ENCODE data around the gene SETD5.

The SETD5 gene, protein sequence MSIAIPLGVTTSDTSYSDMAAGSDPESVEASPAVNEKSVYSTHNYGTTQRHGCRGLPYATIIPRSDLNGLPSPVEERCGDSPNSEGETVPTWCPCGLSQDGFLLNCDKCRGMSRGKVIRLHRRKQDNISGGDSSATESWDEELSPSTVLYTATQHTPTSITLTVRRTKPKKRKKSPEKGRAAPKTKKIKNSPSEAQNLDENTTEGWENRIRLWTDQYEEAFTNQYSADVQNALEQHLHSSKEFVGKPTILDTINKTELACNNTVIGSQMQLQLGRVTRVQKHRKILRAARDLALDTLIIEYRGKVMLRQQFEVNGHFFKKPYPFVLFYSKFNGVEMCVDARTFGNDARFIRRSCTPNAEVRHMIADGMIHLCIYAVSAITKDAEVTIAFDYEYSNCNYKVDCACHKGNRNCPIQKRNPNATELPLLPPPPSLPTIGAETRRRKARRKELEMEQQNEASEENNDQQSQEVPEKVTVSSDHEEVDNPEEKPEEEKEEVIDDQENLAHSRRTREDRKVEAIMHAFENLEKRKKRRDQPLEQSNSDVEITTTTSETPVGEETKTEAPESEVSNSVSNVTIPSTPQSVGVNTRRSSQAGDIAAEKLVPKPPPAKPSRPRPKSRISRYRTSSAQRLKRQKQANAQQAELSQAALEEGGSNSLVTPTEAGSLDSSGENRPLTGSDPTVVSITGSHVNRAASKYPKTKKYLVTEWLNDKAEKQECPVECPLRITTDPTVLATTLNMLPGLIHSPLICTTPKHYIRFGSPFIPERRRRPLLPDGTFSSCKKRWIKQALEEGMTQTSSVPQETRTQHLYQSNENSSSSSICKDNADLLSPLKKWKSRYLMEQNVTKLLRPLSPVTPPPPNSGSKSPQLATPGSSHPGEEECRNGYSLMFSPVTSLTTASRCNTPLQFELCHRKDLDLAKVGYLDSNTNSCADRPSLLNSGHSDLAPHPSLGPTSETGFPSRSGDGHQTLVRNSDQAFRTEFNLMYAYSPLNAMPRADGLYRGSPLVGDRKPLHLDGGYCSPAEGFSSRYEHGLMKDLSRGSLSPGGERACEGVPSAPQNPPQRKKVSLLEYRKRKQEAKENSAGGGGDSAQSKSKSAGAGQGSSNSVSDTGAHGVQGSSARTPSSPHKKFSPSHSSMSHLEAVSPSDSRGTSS (N-terminal part only)

GRCh38 chr3:9397332-9397905 lies at the start of gene SETD5:
TSS of gene SETD5 (plus strand) at chr3:9397615. CDS start at chr3:9428939, 31,324 bp downstream.
- peak; percentile 100 for DNase-seq

DNA sequence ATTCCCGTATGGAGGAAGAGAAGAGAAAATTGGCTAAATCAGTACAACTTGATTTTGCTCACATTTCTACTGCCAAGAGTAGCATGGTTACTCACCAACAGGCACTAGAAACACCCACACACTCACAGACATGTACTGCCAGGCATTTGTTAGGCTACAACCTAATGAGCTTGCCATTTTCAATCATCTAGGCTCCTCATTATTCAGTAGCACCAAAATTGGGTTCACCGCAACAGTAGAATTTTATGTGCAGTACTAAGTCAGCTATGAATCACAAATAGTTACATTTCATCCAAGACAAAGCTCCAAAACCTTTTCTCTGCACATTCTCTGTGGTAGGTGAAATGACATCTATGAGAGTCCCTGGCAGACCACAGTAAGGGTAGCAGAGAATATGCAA lies 49.5 kb upstream of the SETD5 start:
- DNase-seq: peak; percentile 12

- DNase-seq: peak; percentile 27
These were observed 47.9 kb upstream of the SETD5 start for GRCh38 chr3:9349321-9350117.

- DNase-seq: no peak
These were observed 45.7 kb upstream of the SETD5 start for GRCh38 chr3:9351709-9352126.

DNA sequence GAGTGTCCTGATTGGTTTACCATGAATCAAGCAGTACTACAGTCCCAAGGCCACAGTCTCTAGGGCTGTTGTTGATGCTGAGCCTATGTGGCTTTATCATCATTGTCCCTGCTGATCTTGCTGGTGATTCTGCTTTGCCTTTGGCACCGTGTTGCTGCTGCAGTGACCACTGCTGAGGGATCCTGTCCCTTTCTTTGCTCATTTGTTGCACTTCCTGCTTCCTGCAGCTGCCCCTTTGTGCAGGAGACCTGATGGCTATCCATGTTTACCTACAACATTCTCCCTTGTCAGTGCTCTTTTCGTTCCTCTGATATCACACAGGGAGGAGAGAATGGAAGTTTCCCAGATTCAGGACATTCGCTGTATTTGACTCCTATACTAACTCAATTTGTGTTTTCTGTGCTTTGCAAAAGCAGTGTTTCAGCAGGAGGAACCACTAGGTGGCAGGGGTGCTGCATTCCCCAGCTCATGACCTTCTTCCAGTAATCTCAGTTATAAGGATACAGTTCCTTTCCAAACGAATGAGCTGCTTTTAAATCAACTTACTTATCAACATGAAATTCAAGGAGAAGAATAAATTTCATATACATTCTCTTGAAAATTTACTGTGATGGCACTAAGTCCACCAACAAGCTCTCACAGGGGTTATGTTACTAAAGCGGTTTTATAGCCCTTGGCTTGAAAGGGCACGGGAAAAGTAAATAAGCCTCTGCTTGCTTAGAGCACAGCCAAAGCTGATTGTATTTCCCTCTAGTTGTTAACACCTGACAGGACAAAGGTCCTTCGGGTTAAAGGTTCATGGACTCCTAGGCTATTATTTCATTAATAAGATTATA lies 44.3 kb upstream of the SETD5 start:
- peak; percentile 66 for DNase-seq

GRCh38 chr3:9361691-9362388 lies 35.6 kb upstream of the SETD5 start:
- DNase-seq: no peak

DNA sequence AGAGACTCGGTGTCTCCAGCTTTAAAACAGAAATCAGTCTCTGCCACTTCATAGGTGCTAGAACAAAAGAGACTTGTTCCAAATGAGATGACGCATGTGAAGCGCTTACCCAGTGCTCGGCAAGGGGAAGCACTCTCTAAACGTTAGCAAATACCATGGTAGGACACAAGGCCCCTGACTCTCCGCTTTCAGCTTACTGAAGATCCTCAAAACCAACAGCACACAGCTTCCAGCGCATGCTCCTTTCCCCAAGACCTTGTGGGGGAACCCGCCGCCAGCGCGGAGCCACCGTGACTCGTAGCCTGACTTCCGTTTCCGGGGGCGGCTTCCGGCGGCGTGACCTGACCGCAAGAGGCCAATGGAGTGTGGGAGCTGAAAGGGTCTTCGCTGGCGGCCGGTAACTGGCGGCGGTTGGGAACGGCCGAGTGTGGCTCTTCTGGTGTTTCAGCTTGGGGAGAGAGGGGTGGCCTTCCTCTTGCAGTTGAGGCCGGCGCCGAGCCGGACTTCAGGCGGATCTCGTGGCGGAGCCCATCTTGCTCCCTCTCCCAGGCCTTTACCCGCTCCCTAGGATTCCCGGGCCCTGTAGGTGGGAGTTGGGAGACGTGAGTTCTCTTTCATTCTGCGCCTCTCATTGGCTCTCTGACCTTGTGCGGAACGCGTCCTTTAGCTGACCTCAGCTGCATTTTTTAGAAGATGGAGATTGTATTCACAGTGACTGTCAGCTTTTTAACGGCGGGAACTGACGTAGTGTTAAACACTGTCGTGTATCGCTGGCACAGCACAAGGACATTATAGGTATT lies 34.5 kb upstream of the SETD5 start, which contains the start of gene THUMPD3:
Gene THUMPD3, plus strand, starts transcription at position 324 of the 800 bp plus-strand sequence. CDS start 2,015 bp downstream, outside the sequence.
- peak; percentile 96 for DNase-seq

DNA sequence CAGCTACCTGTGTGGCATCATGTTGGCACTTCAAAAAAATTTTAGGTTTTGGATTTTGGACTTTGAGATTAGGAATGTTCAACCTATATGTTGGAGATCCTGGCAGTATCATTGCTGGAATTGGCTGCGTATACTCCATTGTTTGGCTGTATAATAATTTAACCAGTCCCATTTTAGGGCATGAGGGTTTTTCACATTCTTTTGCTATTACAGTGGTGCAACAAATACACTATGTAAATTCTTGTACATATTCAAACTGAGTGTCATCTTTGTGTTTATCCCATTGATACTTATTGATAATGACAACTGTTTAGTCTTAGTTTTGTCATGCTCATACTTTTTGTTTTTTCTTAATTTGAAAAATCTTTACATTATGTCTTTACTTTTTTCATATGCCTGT lies 27.9 kb upstream of the SETD5 start:
- DNase-seq: no peak

DNA sequence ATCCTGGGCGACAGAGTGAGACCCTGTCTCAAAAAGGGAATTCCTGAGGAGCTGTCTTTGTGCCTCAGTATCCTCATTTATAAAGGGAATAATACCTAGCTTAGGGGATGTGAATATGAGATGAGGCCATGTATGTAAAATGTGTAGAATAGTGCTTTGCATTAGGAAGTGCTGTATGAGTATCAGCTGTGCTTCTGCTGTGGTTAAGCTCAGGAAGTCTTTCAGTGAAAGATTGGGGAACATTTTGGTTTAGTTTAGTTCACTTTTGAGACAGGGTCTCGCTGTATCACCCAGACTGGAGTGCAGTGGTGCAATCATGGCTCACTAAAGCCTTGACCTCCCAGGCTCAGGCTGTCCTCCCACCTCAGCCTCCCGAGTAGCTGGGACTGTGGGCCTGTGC lies 23.9 kb upstream of the SETD5 start:
- no peak for DNase-seq

GRCh38 chr3:9377981-9378380 lies 19.4 kb upstream of the SETD5 start:
- DNase-seq: no peak

GRCh38 chr3:9379327-9379726 lies 18.1 kb upstream of the SETD5 start:
- no peak for DNase-seq

DNA sequence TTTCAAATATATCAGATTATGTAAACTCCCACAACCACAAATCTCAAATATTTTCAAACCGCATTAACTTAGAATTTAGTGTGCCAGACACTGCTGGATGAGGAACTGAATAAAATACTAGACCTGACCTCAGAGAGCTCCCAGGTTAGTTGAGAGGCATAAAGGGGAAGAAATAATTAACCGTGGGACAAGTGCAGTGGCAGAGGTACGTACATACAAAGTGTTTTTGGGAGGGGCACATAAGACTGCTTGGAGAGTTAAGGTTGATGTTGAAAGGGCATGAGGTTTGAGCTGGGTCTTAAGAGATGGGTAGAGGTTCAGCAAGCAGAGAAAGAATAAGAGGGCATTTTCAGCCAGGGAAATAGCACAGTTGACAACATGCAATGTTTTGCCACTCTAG lies 17.4 kb upstream of the SETD5 start:
- no peak for DNase-seq

DNA sequence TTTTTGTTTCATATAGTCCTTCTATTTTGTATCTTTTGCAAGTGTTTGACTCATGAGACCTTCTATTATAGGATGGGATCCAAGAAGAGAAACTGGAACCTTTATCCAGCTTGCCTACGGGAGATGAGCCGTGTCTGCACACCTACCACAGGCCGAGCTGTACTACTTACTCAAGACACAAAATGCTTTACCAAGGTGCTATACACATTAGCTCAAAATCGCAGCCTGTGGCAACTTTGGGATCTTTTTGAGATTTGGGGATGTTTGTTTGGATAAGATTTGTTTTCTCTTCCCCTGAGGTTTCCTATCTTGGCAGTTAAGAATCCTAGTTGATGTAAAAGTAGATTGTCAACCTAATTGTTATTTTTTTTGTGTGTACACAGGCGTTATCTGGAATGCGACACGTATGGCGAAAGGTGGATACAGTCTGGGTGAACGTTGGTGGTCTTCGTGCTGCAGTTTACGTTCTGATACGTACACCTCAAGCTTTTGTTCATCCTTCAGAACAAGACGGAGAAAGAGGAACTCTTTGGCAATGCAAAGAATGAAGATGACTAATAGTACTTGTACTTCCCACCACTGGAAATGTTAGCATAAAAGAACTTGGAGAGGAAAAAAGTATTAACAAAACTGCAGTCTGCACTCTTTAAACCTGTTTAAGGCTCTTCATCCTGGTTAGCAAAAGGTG lies 13.1 kb upstream of the SETD5 start:
- no peak for DNase-seq

- DNase-seq: no peak
These were observed 12.0 kb upstream of the SETD5 start for GRCh38 chr3:9385187-9386077.

DNA sequence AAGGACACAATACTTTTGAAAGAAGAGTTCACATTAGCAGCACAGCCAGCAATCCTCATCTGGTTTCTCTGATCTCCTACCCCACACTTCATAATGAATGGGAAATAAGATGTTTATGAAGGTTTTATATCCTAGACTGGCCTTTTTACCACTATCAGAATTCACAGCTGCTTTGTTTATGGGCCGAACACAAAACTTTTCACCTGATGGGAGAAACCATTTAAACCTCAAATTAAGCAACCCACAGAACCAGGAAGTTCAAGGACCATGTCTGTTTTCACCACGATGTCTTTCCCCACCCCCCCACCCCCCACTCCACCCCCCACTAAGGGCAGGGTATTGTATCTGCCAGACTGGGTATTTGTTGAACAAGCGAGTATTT lies 11.3 kb upstream of the SETD5 start:
- DNase-seq: no peak

DNA sequence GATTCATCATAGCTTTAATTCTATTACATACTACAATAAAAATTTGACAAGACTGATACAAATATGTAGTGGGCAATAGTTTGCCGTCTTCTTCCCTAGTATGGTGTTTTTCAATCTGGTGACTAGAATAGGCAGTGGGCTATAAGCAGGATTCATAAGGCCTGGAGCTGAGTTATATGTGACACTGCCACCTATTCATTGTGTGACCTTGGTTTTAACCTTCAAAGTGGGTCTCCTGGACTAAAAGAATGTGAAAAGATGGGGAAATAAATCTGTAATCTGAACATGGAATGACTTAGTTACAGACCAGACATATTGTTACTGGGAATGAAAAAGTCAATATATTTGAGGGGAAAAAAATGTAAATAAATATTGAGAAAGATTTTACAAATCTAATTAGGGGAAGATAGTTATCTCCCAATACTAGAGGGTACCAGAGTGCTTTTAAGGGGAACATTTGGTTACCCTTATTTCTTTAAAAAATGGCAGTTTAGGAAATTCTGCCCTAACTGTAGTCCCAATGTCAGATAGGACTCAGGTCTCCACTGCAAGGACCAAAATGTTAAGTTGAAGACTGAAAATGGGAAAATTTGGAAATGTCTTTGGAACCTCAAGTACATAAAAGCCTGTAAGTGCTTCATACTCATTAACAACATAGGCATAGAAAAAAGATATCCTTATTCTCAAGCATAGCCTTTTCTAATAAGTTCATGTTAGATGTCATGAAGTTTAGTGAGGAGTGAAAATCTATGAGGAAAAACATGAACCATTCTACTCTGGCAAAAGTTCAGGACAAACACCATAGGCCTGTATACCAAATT lies 10.7 kb upstream of the SETD5 start:
- no peak for DNase-seq

DNA sequence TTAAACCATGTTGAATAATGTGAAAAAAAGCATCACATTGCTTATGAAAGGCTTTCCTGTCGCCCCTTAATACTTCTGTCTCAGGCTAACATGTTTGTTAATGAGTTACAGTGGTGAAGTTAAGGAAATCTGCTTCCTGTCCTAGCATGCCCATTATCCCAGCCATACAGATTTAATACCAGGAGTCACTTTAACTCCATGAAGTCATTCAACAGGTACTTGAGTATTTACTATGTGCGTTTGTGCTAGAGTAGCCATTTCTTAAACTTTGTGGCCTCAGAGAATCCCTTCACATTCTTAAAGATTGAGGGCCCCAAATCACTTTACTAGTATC lies 10.1 kb upstream of the SETD5 start:
- no peak for DNase-seq

Measured in activated CD4-positive, alpha-beta T cell treated with anti-CD3 and anti-CD28 coated beads, Interleukin-2, Interleukin-6, amounts not matched to agents 100 ng/mL and 50 ng/mL, durations not matched to agents 16 hours and 8 hours (primary cell).